GM18909 (cell line): ENCODE results near the gene NTN1.

Source experiments
- ATAC-seq: cut with Tn5 transposase; IDR thresholded peaks from one replicate; pipeline ENCODE4 v1.9.1; 2021; ENCODE audit warnings: mild to moderate bottlenecking; ENCODE audit not compliant: unreplicated experiment, poor library complexity

NTN1 gene

DNA sequence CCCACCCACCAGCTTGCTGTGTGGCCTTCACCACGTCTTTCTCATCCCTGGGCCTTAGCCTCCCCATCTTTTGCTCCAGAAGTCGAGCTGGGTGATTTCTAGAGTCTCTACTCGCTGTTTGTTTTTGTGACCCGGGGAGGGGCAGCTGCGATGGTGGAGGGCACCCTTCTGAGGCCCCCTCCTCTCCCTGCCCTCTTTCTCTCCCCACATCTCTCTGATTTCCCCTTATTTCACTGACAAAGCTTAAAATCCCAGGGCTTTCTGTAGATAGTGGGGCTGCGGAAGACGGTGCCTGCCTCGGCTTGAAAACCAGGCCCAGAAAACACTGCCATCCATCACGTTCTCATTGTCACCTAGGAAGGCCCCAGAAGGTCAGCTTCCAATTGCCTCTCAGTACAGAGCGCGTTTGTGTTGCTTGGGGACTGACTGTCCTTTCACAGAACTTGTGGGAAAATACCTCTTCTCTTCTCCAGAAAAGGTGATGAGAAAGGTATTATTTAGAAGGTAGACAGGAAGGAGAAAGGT, 95.1 kb downstream of the NTN1 start:
- ATAC-seq = no peak

DNA sequence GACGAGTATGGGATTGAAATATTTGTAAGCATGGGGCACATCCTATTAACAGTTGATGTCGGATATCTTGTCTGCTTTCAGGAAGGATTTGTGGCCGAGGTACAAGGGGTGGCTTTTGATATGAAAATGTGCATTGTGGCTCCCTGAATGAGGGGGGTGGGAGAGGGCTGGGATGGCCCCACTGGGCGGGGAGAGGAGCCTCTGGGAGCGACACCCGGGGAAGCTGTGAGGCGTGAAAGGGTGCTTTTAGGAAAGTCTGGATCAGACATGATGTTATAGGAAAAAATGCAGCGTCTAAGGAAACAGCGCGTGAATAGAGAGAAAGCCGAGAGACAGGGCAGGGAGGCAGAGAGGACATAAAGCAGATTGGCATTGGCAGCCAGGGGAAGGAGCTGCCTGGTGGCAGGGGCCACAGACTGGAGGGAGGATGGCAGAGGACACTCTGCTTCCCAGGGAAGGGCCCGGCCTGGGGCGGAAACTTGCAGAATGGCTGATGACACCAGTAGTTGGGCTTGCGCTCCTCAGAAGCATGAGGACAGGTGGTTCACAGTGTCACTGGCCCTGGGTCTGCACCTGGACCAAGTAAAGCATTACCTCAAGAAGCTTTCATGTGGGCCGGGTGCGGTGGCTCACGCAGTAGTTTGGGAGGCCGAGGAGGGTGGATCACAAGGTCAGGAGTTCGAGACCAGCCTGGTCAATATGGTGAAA, 95.7 kb downstream of the NTN1 start:
- no peak for ATAC-seq

GRCh38 chr17:9120471-9120870, 99.2 kb downstream of the NTN1 start:
- ATAC-seq = no peak

- ATAC-seq = no peak
Measured at GRCh38 chr17:9121186-9121820, 100.0 kb downstream of the NTN1 start.

DNA sequence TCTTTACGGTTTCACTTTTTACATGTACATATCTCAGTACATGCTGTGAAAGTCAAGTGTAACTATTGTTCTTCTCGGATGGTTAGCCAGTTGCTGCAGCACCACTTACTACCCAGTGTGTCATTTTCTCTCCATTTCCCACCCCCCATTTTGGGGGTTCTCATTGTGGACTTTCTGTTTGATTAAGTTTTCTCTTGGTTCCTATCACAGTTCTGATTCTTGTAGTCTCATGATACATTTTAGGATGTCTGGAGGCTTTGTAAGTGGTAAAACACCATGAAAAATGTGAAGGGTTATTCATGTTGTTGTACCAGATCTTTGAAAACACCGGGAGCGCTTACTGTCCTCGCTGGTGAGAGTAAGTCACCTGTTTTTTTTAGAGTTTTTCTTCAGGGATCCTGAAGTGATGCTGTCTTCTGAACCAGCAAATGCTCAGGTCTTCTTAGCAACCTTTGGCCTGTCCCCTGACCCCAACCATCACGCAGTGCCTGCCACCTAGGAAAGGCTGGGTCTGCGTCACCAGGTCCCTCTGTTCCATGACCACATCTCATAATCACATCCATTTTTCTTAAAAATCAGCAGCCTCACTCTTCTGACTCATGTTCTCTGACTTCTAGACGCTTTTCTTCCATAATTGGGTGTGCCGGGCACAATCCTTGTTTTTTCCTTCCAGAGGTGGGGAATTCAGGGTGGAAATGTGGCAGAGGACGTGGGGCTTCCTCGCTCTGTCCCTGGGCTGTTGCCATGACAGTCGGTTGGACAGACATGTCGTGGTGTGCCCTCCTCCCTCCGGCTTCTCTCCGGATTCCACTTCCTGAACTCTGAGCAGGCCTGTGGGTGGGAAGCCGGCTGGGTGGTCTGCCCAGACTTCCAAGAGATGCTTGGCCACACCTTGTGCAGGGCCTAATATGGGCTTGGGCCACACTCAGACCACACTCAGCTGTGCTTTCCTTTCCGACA, 102.6 kb downstream of the NTN1 start:
- ATAC-seq = no peak

GRCh38 chr17:9124554-9124935, 103.2 kb downstream of the NTN1 start:
- ATAC-seq = no peak

- no peak for ATAC-seq
Measured at GRCh38 chr17:9125722-9126121, 104.4 kb downstream of the NTN1 start.

DNA sequence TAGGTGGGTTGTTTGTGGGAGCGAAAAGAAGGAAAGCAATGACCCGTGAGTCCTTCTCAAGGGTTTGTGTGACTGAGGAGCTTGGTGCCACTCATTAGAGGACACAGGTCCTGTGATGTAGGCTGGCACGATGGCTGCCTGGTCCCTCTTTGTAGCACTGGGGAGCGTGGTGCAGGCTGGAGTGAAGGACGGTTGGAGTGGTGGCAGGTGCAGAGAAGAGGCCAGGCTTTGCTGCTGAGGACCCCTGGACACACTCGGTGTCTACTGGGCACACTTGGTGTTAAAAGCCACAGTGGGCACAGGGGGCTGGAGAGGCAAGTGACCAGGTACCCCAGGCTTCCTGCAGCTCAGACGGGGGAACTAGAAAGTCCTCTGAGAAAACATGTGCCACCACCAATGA, 106.0 kb downstream of the NTN1 start:
- ATAC-seq = no peak

- no peak for ATAC-seq
Measured at GRCh38 chr17:9131371-9131770, 110.1 kb downstream of the NTN1 start.

GRCh38 chr17:9132291-9132690, 111.0 kb downstream of the NTN1 start:
- no peak for ATAC-seq

- no peak for ATAC-seq
Measured at GRCh38 chr17:9132944-9133610, 111.8 kb downstream of the NTN1 start.

DNA sequence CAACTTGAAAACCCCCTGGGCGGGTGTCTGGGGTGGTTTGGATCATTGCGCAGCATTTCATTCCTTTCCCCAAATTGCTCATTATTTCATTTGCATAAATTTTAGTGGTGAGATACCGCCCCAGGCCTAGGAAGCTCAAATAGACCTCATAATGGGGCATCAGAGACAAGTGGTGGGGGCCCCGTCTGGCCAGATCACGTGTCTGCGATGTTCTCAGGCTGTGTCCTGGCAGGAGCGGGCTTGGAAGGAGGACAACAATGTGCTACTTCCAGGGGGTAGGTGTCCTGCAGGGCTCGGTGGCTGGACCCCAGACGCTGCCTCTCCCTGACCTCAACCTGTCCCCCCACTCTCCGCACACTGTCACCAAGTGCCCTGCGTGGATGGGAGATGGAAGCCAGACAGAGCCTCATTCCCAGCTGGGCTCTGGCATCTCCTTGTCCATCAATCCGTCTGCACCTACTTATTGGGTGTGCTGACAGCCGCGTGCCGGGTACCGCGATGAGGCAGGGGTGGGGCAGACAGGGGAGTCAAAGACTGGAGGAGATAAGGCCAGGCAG, 116.9 kb downstream of the NTN1 start:
- no peak for ATAC-seq

GRCh38 chr17:9139695-9140094, 118.4 kb downstream of the NTN1 start:
- no peak for ATAC-seq

GRCh38 chr17:9140550-9141424, 119.5 kb downstream of the NTN1 start:
- no peak for ATAC-seq

DNA sequence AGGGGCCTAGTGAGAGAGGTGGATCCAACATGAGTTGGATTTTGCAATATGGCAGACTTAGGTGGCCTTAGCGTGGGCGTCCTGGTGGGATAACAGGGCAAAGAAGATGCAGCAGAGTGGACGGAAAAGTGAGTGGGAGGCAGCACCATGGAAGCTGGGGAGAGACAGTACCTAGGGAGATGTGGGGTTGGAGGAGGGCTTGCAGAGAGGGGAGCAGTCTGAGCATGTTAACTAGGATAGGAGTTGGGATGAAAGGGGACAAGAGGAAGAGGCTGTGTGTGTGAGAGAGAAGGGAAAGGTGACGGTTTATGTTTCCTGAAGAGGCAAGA, 120.1 kb downstream of the NTN1 start:
- ATAC-seq = no peak

DNA sequence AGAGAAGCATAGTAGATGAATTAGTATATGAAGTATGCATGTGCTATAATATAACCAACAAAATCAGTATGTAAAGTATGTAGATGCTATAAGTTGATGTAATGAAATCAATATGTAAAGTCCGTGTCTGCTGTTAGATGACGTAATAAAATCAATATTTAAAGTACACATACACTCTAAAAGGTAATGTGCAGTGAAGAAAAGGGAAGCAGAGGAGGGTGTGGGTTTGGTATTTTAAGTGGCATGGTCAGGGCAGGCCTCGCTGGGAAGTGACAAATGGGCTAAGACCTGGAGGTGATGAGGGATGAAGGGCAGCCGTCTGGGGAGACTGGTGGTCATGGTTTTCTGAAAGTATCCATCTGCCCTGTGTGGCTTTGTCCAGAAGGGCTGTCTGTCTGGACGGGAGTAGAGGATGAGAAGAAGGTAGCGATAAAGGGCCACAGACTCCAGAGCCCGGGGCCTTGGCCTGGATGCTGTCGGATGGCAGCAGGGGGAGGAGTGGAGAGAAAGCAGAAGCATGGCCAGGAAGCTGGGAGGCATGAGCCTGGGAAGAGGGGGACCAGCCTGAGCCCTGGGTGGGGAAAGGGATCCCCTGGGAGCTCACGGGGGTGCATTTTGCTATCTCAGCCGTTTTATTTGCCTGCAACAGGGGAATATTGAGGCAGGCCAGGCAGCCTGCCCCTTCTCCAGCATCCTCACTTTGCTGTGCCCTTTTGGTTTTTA, 121.6 kb downstream of the NTN1 start:
- no peak for ATAC-seq

- ATAC-seq = no peak
Measured at GRCh38 chr17:9144502-9145249, 123.4 kb downstream of the NTN1 start.

DNA sequence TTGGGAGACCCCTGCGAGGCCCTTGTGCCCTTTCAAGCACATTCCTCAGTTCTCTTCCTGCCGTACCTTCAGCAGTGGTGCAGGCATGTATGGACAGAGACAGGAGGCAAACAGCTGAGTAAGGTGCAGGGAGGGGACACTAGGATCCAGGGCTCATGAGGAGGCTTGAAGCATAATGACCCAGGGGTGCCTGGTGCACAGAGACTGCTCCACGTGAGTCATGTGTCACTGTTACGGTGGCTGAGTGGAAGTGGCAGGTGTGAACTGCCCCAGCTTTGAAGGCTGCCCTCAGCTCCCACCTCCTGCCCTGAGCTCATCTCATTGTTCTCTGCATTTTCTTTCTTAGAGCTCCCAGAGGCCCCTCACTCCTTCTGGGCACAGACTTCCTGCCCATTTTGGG, 124.8 kb downstream of the NTN1 start:
- no peak for ATAC-seq
